ENCODE results near the gene THBS3. TPM values are rescaled to one million over a fixed set of nuclear protein-coding genes. Genes with fewer than 3 reads are reported as not detected.

Gene THBS3
- total and polyA plus RNA-seq, 9 of the 15 experiments (the other 6 are each of a cell fraction or from before 2014, with no cell fraction given), result 0.59 to 8.3 (median 3.2) TPM

DNA sequence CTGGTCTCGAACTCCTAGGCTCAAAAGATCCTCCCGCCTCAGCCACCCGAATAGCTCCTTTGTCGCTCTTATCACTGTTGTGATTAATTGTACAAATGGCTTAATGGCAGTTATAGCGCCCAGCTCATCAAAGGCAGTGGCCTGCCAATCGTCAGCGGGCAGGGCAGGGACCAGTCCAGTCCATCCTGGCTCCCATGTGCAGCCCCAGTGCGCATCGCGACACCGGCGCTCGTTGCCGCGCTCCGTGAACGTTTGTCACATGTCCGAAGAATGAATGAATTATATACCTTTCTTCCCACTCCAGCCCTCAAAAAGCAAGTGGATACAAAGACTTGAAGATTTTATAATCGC lies 19.2 kb upstream of the THBS3 start (continued):
- TF ChIP-seq ZNF740 (CRISPR knock-in tag; IDR thresholded peaks at IDR 0.05) (no peak), ZNF740 (tag; IDR thresholded peaks at IDR 0.05) (no peak), PHF20 (IDR thresholded peaks at IDR 0.05; ENCODE audit: partially characterized antibody) (no peak), PRMT5 (CRISPR knock-in tag; IDR thresholded peaks at IDR 0.05) (no peak), SRSF7 (optimal IDR thresholded peaks at IDR 0.05; ENCODE audit: low read depth, low read length) (no peak), SMARCC2 (IDR thresholded peaks at IDR 0.05; ENCODE audit: low read depth) (0 out of 2 replicates have a peak, but pooled peaks have one; percentile 37), NFYB (IDR thresholded peaks at IDR 0.05; ENCODE audit: extremely low read depth, insufficient read length) (no peak), ASH1L (IDR thresholded peaks at IDR 0.05; ENCODE audit: borderline replicate concordance, low read depth, partially characterized antibody) (no peak), ZNF140 (CRISPR knock-in tag; IDR thresholded peaks at IDR 0.05) (no peak), NUFIP1 (IDR thresholded peaks at IDR 0.05; ENCODE audit: partially characterized antibody) (no peak), ZNF444 (CRISPR knock-in tag; IDR thresholded peaks at IDR 0.05) (no peak), ZKSCAN1 (IDR thresholded peaks at IDR 0.05; ENCODE audit: low read depth, low read length) (no peak), GATA2 (CRISPR knock-in tag; IDR thresholded peaks at IDR 0.05) (no peak), BRF1 (IDR thresholded peaks at IDR 0.05; ENCODE audit: borderline replicate concordance, extremely low read depth, insufficient read length) (no peak), TBL1XR1 (IDR thresholded peaks at IDR 0.05; ENCODE audit: low read length in 2 of 2) (0 out of 4 replicates have a peak, but pooled peaks of 1 of the 2 experiments have one; percentile 0), E2F5 (CRISPR knock-in tag; IDR thresholded peaks at IDR 0.05) (peak; percentile 50; the same call in 1 of the 2 replicates), TFE3 (CRISPR knock-in tag; IDR thresholded peaks at IDR 0.05) (no peak), SMC3 (conservative IDR thresholded peaks at IDR 0.05; ENCODE audit: insufficient read depth, low read depth, low read length) (no peak), ZNF584 (CRISPR knock-in tag; IDR thresholded peaks at IDR 0.05; ENCODE audit: low read depth) (no peak), FIP1L1 (IDR thresholded peaks at IDR 0.05; ENCODE audit: low read depth, low read length, poor library complexity, severe bottlenecking) (no peak), HDAC2 (IDR thresholded peaks at IDR 0.05) (0 out of 2 replicates have a peak, but pooled peaks have one; percentile 55), SIRT6 (IDR thresholded peaks at IDR 0.05; ENCODE audit: low read depth, low read length) (no peak), ETV1 (tag; conservative IDR thresholded peaks at IDR 0.05; ENCODE audit: low read depth) (no peak), LEF1 (IDR thresholded peaks at IDR 0.05) (no peak)
- TF ChIP-seq, protein P1, sequence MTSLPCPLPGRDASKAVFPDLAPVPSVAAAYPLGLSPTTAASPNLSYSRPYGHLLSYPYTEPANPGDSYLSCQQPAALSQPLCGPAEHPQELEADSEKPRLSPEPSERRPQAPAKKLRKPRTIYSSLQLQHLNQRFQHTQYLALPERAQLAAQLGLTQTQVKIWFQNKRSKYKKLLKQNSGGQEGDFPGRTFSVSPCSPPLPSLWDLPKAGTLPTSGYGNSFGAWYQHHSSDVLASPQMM (CRISPR knock-in tag; IDR thresholded peaks at IDR 0.05), result no peak
- TF ChIP-seq, protein P2, sequence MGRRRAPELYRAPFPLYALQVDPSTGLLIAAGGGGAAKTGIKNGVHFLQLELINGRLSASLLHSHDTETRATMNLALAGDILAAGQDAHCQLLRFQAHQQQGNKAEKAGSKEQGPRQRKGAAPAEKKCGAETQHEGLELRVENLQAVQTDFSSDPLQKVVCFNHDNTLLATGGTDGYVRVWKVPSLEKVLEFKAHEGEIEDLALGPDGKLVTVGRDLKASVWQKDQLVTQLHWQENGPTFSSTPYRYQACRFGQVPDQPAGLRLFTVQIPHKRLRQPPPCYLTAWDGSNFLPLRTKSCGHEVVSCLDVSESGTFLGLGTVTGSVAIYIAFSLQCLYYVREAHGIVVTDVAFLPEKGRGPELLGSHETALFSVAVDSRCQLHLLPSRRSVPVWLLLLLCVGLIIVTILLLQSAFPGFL (CRISPR knock-in tag; IDR thresholded peaks at IDR 0.05), result no peak
